ENCODE data around the gene HDAC3. TPM values are rescaled to one million over a fixed set of nuclear protein-coding genes. Genes with fewer than 3 reads are reported as not detected.
"Not testable (repeated sequence)": the region's sequence is repeated elsewhere in the genome, so short reads cannot be mapped to it uniquely, and the experiment has no call there.

Gene HDAC3
- total RNA-seq, 1 donor from 2014 or later = 43.7 TPM

DNA sequence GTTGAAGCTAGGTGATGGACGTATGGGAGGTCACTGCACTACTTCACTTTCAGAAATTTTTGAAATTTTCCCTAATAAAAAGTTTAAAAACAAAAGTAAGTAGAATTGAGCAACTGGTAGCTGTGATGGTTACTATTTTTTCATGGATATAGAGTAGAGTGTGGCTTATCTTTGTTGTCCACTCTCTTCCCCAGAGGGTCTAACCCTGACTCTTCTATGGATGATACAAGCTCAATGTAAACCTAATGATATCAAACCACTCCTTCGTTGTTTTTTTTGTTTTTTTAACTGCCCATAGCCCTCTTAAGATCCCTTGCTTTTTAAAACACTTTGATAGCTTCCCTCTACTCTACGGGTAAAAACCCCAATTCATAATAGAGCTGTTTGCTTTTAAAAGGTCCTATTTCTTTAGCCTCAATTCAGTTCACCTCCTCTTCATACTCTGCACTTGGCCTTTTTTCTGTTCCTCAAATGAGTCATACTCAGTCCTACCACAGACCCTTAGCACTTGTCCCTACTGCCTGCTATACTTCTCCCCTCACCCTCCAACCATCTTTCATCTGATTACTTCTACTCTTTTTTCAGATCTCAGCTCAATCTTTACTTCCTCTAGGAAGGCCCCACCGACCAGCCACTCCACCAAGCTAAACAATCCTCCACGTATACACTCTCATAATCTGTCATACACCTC, 2.6 kb downstream of the HDAC3 start:
- no peak for DNase-seq

DNA sequence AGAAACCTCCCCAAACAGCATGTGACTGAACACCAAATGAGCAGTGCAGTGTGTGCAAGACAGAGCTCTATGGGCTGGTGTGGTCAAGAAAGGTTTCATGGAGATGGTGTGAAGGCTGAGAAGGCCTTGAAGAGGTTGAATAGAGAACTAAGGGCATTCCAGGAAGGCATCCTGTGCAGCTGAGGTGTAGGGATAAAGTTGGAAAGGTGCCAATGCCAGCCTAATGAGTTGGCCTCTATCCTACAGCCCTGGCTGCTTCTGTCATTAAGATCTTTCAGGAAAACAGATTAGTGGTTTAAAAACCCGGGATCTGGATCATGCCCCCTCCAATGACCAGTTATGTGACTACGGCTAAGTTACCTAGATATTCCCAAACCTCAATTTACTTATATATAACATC, 4.0 kb downstream of the HDAC3 start:
- no peak for DNase-seq

DNA sequence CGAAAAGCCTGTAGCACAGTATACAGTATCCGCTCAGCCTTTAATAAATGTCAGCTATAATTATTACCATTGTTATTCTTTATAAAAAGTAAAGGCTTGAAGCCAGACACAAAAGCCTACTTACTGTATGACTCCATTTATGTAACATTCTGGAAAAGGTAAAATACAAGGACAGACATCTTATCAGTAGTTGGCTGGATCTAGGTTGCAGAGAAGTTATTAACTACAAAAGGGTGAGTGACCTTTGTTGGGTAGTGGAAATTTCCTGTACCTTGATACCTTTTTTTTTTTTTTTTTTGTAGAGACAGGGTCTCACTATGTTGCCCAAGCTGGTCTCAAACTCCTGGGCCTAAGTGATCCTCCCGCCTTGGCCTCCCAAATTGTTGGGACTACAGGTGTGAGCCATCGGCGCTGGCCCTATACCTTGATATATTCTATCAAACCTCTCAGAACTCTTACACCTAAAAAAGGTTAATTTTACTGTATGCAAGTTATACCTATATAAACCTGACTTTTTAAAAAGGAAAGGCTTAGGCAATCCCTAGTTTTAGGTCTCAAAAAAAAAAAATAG, 6.0 kb downstream of the HDAC3 start:
- DNase-seq = no peak

DNA sequence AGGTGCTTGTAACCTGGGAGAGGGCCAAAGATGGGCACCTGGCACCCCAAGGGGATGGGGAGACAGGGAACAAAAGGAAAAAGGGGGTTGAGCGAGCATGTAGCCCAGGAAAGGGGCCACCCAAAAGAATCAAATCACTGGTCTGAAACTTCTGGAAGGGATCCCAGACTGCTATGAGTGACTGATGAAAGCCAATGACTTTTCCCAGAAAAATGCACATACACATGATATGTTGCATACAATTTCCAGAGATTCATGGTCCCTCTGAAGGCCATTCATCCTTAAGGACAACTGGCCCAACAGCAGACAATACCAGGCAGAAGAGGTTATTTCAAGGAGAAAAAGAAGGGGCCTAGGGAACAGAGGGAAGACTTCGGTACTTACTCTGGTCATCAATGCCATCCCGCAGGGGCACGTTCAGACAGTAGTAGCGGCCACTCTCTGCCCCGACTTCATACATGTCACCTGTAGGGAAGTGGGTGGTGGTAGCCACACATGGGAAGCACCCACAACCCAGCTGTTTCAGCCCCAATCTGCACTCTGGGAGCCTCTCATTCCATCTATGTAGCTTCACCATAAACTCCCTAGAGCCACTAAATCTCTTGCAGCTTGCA, 8.4 kb downstream of the HDAC3 start:
- DNase-seq = no peak

DNA sequence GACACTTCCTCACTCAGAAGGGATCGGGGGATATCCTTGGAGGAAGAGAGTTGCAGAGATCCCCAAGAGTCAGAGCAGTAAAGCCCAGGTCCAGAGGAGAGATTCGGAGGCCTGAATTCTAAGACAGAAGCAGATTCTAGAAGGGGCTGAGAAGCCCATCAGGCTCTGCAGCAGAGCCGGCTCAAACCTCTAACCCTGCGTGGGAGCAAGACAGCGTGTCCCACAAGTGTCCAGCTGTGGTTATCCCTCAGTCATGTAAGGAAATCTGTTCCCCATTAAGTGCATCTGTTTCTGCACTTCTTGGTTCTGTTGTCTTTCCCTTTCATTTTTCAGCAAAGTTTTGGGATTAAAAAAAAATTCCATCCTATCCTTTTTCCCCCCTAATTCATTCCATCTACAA, 13.0 kb downstream of the HDAC3 start:
- DNase-seq = no peak

DNA sequence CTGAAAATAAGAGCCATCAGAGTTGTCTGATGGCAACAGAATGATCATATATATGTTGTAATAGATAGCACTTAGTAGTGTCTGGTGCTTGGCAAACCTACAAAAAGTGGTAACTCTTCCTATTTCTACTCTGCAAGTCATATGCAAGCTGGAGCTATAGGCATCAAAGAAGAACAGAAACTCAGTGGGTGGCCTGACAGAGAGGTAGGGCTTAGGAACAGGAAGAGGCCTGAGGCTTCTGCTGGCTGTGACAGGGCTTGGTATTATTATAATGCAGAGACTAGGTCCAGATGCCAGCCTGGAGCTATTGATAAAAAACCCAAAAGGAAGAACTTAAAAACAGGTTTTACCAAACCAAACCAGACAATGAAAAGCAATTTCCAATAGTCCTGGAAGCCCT, 13.5 kb downstream of the HDAC3 start:
- DNase-seq = no peak

DNA sequence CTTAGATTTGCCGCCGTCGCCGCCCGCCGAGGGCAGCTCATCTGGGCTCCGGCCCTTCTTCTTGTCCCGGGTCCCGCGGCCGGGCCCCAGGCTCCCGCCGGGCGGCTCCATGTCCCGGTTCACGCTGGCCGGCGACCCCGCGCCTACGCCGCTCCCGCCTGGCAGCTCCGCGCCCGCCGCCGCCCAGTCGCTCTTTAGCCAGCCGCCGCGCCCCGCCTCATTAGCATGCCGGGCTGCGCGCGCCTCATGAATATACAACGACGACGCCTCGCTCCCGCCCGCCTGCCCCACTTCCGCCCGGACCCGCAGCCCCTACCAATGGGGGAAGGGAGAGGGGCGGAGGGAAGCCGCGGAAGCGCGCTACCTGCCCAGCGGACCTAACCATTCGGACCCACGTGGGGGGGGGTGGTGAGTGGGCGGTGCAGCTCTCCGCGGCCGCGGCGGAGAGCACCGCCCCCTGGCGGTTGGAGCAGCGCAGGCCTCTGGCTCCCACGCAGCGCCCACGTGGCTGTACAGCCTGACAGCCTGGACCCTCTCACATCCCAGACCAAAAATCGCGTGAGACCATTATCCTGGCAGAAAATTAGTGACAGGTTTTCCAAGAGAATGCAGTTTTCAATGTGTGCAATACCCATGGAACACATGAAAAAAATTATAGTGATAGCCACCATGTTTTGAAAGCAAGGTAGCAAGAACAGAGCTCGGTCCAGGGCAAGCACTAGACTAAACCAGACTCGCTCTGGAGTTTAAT, 17.7 kb downstream of the HDAC3 start, which contains the start of gene DIAPH1:
Gene DIAPH1 (minus strand): TSS at position 197 of the 751 bp plus-strand sequence. CDS start 86 bp downstream, at position 111.
- DNase-seq = peak; percentile 98

DNA sequence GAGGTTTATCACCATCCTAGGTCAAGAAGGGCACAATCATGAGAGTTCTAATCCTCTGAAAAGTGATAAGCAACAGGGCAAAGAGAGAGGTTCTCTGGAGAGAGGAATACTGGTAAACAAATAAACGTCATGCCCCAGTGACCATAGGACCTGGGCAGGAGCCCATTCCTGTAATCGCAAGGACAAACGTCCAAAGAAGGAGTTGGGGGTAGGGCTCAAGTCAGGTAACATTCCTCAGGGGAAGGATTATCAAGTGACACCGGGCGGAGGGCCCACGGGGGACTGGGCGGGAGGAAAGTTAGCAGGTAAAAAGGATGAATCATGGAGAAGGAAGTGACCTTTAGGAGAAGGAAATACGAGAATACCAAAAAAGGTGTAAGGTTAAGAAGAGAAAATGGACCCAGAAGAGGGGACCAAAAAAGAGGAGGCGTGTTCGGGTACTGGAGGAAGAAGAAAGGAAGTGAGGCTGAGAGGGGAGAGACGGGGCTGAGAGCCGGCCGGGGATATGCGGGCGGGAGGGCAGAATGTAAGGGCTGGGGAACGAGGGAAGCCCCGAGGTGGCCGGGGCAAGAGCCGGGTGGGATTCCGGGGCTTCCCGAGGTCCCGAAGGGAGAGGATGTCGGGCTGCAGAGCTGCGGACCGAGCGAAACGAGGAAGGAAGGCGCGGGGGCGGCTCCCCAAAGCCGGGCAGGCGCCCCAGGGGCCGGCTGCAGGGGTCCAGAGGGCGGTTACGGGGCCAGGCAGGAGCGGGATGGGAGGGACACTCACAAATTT, 18.4 kb downstream of the HDAC3 start:
- DNase-seq = peak; percentile 57

DNA sequence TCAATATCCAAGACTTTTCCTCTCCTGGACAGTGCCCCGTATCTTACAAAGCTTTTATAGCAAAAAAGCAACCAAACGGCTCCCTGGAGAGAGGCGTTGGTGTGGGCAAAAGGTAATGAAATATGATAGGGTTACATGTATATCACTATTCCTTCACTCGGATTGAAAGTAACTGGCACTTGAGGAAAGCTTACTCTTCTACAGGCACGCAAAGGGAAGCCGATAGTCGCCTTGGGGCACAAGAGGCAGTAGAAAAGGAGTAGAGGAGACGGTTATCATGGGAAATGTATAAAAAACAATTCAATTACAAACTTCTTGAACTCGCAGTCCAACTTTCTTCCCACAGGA, 19.0 kb downstream of the HDAC3 start:
- DNase-seq = peak; percentile 46

DNA sequence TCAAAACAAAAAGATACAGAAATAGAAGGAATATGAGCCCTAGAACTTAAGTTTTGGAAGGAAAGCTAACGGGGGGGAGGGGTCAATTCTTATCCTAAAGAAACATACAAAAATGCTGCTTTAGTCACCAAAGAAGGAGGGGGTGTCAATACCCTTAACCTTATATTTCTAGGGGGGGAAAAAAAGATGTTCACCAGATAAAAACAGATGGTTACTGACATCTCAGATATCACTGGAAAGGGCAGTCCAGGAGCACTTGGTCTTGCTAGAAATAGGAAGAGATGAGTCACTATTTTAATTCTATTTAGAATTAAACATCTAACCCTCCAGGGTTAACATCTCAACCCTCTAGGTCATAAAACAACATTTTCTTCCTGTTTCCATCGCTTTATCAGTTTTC, 19.5 kb downstream of the HDAC3 start:
- peak; percentile 49 for DNase-seq

DNA sequence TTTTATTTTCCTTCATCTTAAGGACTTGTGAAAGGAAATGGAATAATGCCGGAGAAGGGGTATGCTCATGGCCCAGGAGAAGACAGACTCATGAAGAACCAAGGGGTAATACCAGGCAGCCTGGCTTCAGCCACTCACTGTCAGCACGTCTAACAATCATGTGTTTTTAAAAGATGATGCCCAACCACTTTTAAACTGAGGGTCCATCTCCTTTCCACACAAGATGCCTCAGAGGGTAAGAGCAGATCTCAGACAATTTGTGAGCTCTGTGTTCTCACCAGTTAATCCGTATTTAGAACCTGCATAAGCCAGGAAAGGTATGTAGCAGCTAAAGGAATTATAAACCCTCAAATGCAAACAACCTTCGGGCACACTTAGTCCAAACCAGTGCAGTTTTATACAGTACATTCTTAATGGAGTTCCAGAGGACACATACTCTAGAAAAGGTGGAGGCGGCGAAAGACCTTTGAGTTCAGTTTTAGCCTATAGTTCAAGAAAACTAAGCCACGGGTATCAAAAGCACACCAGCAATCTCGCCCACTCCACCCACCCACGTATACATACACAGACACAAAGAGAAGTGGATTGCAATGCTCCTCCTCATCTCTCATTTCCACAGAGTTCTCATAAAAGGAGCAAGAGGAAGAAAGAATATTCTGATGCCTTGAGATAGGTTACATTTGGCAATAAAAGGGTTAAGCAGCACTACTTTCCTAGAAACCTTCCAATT, 20.5 kb downstream of the HDAC3 start:
- DNase-seq = no peak

DNA sequence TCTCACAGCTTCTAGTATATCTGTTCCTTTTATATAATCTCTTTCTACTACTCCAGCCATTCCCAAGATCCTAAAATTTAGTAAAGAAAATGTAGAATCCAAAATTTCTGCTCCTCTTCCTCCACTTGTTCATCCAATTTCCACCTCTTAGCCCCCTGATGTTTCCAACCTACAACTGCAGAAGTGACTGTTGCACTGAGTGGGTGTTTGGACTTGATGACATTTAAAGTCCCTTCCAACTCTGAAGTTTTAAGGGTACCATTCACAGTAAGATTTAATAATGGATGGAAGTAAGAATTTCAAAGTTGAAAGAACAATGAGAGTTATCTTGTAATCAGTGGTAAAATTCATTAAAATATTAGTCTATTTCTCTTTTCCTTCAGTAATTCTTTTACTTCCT, 23.3 kb downstream of the HDAC3 start:
- no peak for DNase-seq

DNA sequence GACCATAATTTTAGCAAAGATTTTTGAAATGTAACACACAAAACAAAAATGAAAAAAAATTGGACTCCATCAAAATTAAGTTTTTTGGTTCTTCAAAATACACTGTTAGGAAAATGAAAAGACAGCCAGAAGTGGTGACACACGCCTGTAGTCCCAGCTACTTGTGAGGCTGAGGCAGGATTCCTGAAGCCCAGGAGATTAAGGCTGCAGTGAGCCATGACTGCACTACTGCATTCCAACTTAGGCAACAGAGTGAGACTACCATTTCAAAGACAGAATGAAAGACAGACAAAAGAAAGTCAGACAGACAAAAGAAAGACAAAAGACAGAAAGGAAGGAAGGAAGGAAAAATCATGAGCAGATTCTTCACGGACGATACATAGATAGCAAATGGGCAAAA, 25.4 kb downstream of the HDAC3 start:
- DNase-seq = no peak

DNA sequence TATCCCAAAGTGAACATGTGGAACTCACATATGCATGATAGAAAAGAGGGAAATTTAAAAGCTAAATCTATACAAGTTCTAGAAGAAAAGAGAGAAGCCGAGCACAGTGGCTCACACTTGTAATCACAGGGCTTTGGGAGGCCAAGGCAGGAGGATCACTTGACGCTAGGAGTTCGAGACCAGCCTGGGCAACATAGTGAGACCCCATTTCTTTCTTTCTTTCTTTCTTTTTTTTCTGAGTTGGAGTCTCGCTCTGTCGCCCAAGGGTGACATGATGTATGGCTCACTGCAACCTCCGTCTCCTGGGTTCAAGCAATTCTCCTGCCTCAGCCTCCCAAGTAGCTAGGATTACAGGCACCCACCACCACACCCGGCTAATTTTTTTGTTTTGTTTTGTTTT, 26.7 kb downstream of the HDAC3 start:
- not testable (repeated sequence) for DNase-seq

DNA sequence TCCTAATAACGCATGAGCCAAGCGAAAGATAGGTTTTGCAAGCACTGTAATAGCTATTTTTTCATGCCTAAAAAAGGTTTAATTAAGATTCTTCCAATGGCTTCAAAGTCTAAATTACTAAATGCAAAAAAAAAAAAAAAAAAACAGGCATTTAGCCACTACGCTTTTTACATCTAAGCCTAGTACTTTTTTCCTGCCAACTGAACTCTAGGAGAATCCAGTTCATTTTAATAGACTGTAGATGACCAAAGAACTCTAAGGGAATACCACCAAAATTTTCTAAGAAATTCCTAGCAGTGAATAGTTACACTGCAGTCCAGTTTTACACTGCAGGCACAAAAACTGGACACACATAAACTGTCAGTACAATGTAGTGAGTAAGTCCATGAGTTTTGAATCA, 27.6 kb downstream of the HDAC3 start:
- no peak for DNase-seq

DNA sequence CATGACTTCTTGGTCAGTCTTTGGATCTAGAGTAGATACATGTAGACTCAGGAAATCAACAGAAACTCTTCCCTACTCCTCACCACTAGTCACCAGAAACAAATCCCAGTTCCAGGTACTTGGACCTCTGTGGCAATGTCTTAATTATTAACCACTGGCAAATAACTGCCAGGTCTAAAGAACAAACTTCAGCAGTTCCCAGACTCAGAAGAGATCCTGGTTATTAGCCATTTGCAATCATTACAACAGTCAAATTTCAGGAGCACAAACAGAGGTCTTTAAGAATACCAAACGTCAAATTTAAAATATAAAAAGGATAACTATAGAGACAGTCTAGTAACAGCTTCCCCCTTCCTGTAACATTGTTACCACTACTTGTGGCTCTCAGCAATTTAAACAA, 28.1 kb downstream of the HDAC3 start:
- DNase-seq = no peak

DNA sequence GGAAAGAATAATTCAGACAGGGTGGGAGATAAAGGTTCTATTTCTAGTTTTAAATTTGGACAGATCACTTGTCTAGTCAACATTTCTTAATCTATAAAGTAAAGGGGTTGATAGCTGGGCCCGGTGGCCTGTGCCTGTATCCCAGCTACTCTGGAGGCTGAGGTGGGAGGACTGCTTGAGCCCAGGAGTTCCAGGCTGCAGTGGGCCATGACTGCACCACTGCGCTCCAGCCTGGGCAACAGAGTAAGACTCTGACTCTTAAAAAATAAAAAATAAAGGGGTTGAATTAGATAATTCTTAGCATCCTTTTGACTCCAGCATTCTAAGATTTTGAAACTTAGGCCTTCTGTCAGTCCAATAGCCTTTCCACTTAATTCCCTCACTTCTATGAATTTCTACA, 28.6 kb downstream of the HDAC3 start:
- DNase-seq = no peak

DNA sequence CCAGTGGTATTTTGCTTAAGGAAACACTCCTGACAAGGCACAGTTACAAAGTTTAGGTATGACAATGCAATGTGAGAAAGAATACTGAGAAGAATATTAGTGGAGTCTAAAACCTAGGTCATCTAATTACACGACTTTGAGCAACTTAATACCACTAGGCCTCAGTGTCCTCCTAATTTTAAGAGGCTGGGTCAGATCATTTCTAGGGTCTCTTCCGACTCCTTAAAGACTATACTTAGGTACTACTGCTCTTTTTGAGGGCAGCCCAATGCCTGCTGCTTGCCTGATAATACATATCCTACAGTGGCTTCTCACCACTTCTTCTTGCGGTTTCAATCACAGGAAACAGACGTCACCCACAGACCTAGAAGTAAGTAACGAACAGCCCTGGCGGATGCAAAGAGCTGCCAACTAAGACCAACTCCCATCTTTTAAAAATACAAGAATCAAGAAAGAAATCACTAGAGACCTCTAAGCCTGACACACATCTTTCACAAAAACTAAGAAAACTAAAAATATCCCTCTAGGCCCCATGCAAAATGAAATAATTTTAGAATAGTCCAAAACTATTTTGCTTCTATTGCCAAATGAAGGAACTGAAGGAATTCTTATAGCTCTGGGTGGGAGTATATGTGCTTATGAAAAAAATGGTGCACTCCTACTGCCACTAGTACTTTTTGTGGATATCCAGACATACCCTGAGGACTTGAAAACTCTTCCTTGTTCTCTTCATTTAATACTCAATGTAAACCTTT, 30.9 kb downstream of the HDAC3 start:
- peak; percentile 86 for DNase-seq

DNA sequence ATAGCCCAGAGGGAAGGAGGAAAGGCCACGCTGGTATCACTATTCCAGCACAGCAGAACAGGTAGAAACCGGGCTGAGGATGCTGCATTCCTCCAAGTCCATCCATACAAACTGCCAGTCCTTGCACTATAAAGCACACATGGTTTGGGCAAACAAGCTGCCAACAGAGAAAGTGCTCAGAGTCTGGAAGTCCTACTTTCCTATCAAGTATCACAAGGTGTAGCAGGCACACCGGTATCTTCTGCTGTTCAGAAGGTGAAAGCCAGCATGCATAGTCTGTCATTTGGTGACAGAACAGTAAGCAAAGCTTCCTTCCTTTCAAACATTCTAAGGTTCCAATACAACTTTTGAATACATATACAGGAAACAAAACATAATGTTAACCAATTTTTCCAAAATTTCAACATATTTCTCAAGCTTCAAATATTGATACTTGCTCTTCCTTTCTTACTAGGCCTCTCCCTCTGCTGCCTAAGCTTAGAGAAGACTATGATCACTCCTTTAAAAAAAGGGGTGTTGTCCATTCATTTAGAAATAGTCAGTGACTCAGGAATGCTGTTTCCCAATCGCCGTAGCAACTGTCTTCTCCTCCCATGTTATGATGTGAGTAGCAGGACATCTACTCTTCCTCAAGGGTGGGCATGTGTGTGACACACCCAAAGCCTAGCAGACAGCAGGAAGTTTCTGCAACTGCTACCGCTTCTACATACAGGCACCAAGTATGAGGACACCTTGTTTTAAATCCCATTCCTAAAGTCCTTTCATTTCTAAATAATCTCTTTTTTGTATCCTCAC, 32.5 kb downstream of the HDAC3 start:
- DNase-seq = peak; percentile 75

DNA sequence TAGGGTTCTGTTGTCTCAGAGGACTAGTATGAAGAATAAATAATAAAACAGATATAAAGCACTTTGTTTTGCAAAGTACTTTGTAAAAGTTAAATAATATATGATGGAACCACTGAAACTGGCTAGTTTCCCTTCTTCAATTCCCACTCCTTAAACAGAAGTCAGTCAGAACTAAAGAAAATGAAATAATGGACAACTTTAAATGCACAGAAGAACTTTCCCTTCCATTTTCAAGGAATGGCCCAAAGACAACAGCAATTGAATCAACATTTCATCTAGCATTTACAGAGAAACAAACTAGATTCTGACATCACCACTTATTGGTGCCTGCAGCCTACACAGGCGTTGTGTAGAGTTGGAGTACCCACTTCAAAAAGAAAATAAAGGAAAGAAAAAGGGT, 34.0 kb downstream of the HDAC3 start:
- DNase-seq = no peak
